HTERT RPE-1 (cell line): ENCODE data around the gene RBM12.
"Not testable (repeated sequence)": the region's sequence is repeated elsewhere in the genome, so short reads cannot be mapped to it uniquely, and the experiment has no call there.

Source experiments
- in situ Hi-C: fragments of 300-500 bp; cut with MboI; formaldehyde crosslinking; loops from 4 replicates; pipeline ENCODE4 v1.14.3; 2020; ENCODE audit warnings: low sequenced_read_pairs

Gene RBM12, protein sequence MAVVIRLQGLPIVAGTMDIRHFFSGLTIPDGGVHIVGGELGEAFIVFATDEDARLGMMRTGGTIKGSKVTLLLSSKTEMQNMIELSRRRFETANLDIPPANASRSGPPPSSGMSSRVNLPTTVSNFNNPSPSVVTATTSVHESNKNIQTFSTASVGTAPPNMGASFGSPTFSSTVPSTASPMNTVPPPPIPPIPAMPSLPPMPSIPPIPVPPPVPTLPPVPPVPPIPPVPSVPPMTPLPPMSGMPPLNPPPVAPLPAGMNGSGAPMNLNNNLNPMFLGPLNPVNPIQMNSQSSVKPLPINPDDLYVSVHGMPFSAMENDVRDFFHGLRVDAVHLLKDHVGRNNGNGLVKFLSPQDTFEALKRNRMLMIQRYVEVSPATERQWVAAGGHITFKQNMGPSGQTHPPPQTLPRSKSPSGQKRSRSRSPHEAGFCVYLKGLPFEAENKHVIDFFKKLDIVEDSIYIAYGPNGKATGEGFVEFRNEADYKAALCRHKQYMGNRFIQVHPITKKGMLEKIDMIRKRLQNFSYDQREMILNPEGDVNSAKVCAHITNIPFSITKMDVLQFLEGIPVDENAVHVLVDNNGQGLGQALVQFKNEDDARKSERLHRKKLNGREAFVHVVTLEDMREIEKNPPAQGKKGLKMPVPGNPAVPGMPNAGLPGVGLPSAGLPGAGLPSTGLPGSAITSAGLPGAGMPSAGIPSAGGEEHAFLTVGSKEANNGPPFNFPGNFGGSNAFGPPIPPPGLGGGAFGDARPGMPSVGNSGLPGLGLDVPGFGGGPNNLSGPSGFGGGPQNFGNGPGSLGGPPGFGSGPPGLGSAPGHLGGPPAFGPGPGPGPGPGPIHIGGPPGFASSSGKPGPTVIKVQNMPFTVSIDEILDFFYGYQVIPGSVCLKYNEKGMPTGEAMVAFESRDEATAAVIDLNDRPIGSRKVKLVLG

DNA sequence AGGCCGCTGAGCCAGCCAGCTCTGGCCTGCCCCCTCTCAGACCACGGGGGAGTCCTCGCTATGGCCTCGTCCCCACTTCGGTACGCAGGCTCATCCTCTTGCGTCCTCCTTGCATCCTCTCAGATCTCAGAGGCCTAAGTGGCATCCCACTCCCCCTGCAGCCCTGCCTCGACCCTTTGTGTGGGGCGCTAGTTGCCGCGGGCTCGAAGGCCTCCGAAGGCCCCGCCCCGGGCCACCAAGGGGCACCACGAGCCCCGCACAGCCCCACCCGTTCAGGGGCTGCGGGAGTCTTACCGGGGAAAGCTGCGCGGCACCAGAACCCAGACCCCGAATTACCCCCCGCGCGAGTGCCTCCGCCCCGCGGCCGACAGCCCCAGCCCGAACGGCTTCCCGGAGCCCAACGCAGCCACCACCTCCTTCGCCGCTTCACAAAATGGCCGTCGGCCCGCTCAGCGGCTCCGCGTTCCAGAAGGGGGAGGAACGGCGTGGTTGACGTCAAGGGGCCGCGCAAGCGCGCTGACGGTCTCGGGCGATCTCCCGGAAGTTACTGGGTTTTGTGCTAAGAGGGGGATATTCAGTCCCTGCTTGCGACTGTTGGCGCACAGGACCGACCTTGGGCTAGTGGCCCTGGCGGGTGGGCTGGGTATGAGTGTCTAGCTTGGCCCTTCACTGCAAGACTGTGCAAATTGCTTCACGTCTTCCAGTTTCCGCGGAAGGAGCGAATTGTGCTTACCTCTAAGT, at the start of gene RBM12, which contains the start of gene CPNE1:
Gene RBM12, minus strand, starts transcription at position 435 of the 741 bp plus-strand sequence. CDS start 9,578 bp downstream, outside the sequence.
Gene CPNE1, minus strand, starts transcription at position 435 of the 741 bp plus-strand sequence. CDS start 31,977 bp downstream, outside the sequence.
- in situ Hi-C loops = no loop called here

DNA sequence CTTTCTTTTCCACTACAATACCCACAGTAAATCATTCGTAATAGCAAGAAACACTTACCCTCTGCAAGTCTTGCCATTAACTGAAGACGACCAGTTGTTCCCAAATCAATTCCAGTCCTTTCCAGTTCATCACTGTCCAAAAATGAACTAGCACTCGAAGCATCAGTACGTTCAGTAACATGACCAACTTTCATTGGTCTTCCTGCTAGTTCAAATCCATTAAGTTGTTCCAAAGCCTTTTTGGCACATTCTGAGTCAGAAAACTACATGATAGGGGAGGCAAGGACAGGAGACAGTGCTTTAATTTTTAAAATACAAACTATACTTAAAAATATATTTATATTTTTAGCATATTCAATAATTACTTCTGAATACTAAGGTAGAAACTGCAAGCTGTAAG, 49.4 kb upstream of the RBM12 start:
- in situ Hi-C loops = no loop called here

DNA sequence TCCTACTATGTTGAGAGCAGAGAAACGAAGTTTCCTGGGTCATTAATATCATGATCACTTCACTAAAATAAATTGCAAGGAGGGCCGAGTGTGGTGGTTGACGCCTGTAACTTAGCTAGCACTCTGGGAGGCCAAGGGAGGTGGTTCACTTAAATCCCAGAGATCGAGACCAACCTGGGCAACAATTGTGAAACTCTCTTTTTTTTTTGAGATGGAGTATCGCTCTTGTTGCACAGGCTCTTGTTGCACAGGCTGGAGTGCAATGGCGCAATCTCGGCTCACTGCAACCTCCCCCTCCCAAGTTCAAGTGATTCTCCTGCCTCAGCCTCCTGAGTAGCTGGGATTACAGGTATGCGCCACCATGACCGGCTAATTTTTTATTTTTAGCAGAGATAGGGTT, 48.4 kb upstream of the RBM12 start:
- in situ Hi-C loops = not testable (repeated sequence)

DNA sequence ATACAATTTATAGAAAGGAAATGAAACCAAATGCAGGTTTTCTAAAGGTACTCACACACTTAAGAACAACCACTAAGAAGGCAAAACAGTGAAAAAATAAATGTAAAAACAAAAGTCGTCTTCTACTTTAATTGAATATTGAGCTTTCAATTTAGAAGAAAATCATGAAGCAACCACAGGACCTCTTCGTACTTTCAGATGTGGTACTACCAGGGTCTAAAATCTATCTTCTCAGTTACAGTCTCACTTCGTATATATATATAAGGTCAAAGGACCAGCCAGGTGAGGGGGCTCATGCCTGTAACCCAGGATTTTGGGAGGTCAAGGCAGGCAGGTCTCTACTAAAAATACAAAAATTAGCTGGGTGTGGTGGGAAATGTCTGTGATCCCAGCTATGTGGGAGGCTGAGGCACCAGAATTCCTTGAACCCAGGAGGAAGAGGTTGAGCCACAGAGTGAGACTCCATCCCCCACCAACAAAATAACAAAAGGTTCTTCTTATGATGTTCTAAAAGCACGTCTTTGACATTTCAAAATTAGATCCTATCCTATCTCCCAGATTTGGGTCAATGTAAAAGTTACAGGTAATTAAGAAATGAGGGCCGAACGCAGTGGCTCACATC, 47.0 kb upstream of the RBM12 start:
- in situ Hi-C loops = no loop called here

DNA sequence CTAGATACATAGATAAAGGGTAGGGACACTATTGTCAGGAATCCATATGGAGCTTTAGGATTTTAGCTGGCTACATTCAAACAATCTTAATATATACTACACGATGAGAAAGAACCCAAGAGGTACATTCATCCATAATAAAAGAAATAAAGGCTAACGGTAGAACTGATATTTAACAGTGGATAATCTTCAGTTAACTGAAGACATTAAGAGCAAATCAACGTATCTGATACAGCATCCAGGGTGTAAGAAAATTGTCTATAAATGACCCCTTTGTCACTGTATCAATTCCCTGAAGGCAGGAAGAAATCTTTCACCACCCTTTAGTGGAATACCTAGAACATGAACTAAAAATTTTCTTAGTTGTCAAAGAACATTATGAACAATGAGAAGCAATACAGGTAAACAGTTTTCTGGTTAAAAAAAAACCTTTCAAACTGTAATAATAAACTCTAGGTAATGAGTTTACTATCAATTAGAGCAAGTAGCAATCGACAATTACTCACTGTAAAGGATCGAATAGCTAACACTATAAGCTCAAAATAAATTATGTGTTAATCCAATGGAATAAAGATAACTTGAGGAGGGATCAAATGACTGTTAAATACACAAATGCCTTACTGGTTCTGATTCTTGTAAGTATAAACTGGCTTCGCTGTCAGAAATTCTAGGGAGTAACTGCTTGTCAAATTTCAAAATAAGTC, 46.3 kb upstream of the RBM12 start:
- in situ Hi-C loops = no loop called here

DNA sequence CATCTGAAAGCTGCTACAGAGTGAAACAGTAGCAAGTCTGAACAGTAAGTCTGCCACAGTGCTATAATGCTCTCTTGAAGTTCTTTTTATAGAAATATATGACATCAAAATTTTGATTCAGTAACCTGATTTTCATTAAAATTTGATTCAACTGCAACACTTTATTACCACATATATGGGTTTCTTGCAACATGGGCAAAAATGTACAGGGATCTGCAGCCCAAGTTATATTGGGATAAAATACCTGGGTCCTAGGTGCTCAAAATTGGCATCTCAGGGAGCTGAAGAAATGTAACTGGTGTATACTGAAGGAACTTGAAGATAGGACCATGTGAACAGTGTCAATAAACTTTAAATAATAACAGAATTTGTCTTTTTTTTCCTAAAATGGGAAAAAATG, 45.3 kb upstream of the RBM12 start:
- in situ Hi-C loops = no loop called here

DNA sequence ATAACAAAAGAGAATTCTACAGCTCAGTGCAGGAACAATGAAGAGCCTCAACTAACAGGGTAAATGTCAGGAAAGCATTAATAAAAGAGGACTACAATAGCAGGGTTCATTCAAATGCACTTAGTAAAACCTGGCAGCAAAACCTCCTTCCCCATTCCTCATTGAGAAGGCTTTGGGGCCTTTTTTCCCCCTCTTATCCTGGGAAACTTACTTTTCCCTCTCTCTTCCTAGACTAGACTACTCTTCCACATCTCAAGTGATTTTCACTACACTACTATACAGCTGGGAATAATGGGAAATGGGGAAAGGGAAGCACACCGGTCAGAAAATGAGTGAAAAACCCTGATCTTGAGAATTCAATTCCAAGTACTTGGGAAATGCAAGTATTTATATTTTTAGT, 44.6 kb upstream of the RBM12 start:
- in situ Hi-C loops = no loop called here

DNA sequence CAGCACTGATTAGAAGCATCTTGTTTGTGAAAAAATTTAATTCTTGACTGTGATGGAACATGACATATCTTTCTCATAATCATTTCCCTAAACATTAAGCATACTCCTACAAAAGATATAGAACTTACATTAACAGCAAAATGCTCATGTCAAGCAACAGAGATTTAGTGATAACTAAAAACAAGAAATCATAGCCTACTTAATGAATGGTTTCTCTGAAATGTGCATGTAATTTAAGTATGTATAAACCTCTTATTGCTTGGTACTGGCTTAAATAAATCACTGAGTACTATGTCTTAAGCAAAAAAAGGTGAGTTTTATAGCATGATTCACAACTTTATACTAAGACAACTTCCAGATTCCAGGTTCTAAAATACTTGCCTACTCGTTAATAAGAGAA, 43.8 kb upstream of the RBM12 start:
- in situ Hi-C loops = no loop called here

DNA sequence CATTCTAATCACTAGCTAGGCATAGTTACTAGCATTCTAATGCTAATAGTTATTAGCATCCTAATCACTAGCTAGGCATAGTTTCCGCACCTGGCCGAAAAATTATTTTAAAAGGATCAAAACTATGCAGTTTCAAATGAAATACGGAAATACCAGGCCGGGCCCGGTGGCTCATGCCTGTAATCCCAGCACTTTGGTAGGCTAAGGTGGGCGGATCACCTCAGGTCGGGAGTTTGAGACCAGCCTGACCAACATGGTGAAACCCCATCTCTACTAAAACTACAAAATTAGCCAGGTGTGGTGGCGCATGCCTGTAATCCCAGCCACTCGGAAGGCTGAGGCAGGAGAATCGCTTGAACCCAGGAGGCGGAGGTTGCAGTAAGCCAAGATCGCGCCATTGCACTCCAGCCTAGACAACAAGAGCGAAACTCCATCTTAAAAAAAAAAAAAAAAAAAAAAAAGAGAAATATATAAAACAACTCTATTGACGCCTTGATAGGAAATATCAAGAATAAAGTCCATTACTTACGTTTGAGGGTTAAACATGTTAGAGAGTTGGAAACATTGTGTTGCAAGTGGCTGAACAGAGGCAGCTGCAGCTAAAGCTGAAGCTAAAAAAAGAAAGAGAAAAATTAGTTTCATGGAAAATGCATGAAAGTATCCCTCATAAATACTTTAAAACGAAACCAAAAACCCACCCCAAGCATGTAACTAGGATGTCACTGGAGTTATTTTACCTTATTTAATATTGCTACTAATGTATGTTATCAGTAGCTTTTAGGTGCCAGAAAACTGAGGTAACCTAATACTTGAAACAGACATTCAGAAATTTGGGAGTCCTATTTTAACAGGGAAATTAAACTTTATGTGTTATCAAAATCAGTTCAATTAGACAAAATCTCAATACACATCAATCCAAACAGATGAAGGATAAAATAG, 42.2 kb upstream of the RBM12 start:
- in situ Hi-C loops = not testable (repeated sequence)

DNA sequence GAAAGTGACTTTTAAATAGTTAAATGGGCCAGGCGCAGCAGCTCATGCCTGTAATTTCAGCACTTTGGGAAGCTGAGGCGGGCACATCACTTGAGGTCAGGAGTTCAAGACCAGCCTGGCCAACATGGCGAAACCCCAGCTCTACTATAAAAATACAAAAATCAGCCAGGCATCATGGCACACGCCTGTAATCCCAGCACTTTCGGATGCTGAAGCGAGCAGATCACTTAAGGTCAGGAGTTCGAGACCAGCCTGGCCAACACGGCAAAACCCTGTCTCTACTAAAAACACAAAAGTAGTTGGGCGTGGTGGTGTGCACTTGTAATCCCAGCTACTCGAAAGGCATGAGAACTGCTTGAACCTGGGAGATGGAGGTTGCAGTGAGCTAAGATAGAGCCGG, 41.2 kb upstream of the RBM12 start:
- in situ Hi-C loops = not testable (repeated sequence)

DNA sequence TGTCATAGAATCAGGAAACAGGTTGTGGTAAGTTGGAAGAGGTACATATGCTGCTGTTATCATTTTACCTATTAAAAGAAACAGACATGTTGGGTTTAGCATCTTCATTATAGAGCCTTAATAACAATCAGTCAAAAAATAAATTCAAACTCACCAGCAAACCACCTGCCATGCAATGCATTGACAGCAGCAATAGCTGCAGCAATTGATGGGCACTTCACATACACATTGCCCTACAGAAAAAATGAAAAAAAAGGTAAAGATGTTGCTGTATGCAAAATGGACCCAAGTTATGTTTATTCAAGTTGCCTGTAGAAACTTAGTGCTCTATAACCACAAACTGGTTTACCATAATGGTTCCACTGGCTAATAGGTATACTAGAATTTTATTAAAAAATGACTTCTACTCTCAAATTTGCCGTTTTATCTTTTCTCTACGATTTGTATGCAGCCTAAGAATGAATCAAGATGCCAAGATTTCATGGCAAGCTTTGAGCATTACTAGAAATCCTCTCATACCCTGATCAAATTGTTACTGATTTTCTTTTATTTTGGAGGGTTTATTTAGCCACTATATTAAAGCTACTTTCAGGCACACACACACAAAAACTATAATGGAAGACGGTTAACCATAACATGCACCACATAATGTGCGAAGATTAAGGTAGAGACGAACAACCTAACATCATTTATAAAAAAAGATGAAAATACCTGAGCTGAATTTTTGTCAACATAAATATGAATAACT, 40.0 kb upstream of the RBM12 start:
- in situ Hi-C loops = no loop called here

DNA sequence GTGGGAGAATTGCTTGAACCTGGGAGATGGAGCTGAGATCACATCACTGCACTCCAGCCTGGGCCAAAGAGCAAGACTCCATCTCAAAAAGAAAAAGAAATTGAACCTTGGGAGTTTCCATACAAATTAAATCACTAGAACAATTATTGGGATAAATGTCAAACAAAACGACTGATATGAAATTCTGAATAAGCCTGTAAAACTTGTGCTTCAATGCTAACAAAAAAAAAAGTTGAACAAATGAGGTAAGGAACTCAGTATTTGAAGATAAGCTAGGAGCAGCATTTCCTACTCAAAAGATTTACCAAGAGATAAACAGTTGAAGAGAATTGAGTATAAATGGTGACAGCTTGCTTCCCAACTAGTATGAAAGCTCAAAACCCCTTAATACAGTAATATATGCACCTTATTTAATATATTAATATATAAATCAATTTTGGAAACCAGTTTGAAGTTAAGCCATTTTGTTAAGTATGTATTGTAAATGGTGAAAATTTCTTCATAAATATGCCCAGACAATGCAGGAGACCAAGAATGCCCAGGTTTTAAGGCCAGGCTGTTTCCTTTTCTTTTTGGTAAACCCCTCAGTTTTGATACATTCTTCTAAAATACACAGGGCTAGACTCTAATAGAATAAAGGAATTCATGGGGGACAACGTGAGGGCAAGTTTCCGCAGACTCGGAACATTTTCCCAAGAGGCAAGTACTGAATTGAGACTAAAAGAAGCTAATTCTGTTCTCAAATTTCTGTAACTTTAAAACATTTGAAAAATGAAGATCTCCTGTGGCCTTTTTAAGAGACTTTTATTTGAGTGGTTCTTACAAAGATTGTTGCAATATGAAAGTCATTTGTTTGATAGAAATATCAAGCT, 38.4 kb upstream of the RBM12 start:
- in situ Hi-C loops = no loop called here

DNA sequence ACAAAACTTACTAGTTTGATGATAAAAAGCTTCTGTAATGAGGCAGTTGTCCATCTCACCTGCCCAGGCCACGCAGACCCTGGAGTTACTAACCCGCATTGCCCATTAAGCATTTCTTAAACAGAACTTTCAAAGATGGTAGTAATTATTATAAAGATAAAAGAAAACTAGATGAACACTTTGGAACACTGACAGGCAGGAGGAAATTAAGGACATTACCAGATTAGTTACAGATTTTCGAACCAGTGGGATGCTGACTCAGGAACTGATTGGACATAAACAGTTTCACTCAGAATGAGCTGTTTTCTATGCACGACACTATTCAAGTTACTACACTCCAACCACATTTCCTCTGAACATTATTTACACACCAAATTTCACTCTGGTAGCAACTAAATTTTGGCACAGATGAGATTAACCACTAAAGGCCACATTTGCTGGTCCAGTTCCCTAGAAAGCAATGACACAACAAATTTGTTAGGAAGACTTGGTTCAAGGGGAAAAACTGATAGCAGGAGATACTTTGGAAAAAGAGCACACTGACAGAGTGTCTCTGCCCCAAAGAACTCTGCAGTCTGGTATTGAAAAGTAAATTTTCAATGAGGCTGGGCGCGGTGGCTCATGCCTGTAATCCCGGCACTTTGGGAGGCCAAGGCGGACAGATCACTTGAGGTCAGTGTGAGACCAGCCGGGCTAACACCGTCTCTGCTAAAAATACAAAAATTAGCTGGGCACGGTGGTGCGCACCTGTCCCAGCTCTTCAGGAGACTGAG, 37.5 kb upstream of the RBM12 start:
- in situ Hi-C loops = no loop called here

DNA sequence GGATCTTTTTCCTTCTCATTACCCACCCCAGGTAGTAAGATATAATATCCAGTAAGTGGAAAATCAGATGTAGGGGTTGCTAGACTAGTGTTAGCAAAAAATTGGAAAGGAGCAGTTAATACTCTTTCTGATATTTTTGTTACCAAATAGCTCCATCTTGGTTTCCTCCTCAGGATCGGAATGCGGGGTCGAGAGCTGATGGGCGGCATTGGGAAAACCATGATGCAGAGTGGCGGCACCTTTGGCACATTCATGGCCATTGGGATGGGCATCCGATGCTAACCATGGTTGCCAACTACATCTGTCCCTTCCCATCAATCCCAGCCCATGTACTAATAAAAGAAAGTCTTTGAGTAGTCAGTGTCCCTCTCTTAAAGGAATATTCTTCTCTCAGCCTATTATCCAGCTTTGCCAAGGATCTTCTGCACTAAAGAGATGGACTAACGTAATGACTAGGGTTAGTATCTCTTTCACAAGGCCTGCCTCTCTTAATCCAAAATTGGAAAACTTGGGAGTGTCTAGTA, 36.0 kb upstream of the RBM12 start:
- in situ Hi-C loops = no loop called here

DNA sequence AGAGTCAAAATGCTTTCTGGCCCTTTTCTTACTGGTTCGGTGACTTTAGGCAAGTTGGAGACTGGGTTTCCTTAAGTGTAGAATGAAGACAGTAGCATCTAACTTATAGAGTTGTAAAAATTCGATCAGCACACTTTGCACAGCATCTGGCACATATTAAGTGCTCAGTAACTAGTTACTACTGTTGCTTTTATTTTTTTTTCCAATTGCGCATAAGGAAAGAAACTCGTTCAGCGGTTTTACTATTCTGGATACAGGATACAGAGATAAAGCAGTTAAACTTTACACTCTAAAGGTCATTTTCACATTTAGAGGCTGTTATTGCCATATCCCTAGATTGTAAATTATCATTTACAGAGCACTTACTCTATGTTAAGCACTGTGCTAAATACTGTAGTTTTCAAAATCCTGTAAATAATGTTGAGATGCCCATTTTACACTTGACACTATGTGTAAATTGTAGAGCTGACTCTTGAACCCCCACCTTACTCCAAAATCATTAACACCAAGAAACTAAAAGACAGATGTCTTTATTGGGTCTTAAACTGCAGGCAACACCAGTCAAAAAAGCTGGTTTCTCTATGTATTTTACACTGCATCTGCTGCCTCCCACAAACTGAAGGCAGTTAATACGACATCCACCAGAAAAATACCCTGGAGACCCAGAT, 35.4 kb upstream of the RBM12 start:
- in situ Hi-C loops = no loop called here
